ENCODE results near the gene DMRTC2. TPM values are rescaled to one million over a fixed set of nuclear protein-coding genes. Genes with fewer than 3 reads are reported as not detected.

The DMRTC2 gene
- total and polyA plus RNA-seq, 2 of the 13 experiments (the other 11 are each of a cell fraction or from before 2014, with no cell fraction given) = not detected

DNA sequence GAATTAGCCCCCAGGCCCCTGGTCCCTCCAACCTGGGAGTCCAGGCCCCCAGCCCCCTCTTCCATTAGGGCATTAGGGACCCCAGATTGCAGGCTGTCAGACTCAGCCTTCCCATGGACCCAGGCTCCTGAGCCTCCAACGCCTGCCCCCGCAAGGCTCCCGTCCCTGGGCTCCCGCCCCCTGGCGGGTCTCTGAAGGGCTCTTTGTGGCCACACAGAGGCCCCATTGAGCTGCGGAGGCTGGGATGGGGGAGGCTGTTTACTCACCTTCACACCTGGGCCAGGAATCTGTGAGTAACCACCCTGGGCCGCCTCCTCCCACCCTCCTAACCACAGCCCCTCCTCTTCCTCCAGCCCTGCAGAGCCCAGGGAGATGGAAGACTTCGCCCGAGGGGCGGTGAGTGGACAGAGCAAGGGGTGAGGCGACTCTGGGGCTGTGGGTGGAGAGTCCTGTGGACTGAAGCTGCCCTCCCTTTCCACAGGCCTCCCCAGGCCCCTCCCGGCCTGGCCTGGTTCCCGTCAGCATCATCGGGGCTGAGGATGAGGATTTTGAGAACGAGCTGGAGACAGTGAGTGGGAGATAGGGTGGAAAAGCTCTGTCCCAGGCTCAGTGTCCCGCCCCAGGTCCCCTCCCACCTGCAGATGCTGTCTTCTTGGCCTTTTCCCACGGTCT is 43.0 kb downstream of the DMRTC2 start (continued):
- TF ChIP-seq, protein P1, sequence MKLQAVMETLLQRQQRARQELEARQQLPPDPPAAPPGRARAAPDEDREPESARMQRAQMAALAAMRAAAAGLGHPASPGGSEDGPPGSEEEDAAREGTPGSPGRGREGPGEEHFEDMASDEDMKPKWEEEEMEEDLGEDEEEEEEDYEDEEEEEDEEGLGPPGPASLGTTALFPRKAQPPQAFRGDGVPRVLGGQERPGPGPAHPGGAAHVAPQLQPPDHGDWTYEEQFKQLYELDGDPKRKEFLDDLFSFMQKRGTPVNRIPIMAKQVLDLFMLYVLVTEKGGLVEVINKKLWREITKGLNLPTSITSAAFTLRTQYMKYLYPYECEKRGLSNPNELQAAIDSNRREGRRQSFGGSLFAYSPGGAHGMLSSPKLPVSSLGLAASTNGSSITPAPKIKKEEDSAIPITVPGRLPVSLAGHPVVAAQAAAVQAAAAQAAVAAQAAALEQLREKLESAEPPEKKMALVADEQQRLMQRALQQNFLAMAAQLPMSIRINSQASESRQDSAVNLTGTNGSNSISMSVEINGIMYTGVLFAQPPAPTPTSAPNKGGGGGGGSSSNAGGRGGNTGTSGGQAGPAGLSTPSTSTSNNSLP (IDR thresholded peaks at IDR 0.05; ENCODE audit: low read depth, low read length) = no peak
- TF ChIP-seq, protein P2, sequence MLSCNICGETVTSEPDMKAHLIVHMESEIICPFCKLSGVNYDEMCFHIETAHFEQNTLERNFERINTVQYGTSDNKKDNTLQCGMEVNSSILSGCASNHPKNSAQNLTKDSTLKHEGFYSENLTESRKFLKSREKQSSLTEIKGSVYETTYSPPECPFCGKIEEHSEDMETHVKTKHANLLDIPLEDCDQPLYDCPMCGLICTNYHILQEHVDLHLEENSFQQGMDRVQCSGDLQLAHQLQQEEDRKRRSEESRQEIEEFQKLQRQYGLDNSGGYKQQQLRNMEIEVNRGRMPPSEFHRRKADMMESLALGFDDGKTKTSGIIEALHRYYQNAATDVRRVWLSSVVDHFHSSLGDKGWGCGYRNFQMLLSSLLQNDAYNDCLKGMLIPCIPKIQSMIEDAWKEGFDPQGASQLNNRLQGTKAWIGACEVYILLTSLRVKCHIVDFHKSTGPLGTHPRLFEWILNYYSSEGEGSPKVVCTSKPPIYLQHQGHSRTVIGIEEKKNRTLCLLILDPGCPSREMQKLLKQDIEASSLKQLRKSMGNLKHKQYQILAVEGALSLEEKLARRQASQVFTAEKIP (CRISPR knock-in tag; IDR thresholded peaks at IDR 0.05; ENCODE audit: borderline replicate concordance) = no peak
- peak; percentile 66 for TF ChIP-seq SP4 (CRISPR knock-in tag; IDR thresholded peaks at IDR 0.05)
- TF ChIP-seq ATAD3A (CRISPR knock-in tag; IDR thresholded peaks at IDR 0.05) = no peak
- TF ChIP-seq ZNF557 (CRISPR knock-in tag; IDR thresholded peaks at IDR 0.05) = no peak
- peak; percentile 60; the same call in 1 of the 2 replicates for TF ChIP-seq NR2F6 (IDR thresholded peaks at IDR 0.05)
- TF ChIP-seq NR2F6 (CRISPR knock-in tag; IDR thresholded peaks at IDR 0.05) = peak; percentile 62; the same call in 1 of the 2 replicates
- peak; percentile 72 for TF ChIP-seq ZNF614 (CRISPR knock-in tag; IDR thresholded peaks at IDR 0.05; ENCODE audit: borderline replicate concordance)
- TF ChIP-seq, protein P3, sequence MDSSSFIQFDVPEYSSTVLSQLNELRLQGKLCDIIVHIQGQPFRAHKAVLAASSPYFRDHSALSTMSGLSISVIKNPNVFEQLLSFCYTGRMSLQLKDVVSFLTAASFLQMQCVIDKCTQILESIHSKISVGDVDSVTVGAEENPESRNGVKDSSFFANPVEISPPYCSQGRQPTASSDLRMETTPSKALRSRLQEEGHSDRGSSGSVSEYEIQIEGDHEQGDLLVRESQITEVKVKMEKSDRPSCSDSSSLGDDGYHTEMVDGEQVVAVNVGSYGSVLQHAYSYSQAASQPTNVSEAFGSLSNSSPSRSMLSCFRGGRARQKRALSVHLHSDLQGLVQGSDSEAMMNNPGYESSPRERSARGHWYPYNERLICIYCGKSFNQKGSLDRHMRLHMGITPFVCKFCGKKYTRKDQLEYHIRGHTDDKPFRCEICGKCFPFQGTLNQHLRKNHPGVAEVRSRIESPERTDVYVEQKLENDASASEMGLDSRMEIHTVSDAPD (CRISPR knock-in tag; IDR thresholded peaks at IDR 0.05) = 0 out of 2 replicates have a peak, but pooled peaks have one; percentile 47
- no peak for TF ChIP-seq EED (CRISPR knock-in tag; IDR thresholded peaks at IDR 0.05)
- TF ChIP-seq, protein P4, sequence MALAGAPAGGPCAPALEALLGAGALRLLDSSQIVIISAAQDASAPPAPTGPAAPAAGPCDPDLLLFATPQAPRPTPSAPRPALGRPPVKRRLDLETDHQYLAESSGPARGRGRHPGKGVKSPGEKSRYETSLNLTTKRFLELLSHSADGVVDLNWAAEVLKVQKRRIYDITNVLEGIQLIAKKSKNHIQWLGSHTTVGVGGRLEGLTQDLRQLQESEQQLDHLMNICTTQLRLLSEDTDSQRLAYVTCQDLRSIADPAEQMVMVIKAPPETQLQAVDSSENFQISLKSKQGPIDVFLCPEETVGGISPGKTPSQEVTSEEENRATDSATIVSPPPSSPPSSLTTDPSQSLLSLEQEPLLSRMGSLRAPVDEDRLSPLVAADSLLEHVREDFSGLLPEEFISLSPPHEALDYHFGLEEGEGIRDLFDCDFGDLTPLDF (CRISPR knock-in tag; IDR thresholded peaks at IDR 0.05) = no peak
- peak; percentile 67; the same call in 1 of the 2 replicates for TF ChIP-seq ZNF34 (CRISPR knock-in tag; IDR thresholded peaks at IDR 0.05; ENCODE audit: borderline replicate concordance)
- TF ChIP-seq GFI1 (CRISPR knock-in tag; IDR thresholded peaks at IDR 0.05; ENCODE audit: borderline replicate concordance) = peak; percentile 91
- TF ChIP-seq PAWR (CRISPR knock-in tag; IDR thresholded peaks at IDR 0.05; ENCODE audit: borderline replicate concordance) = no peak
- TF ChIP-seq ZFAT (CRISPR knock-in tag; conservative IDR thresholded peaks at IDR 0.05) = no peak
- TF ChIP-seq, protein P5, sequence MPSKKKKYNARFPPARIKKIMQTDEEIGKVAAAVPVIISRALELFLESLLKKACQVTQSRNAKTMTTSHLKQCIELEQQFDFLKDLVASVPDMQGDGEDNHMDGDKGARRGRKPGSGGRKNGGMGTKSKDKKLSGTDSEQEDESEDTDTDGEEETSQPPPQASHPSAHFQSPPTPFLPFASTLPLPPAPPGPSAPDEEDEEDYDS (CRISPR knock-in tag; IDR thresholded peaks at IDR 0.05) = 0 out of 2 replicates have a peak, but pooled peaks have one; percentile 14
- TF ChIP-seq ZNF549 (CRISPR knock-in tag; IDR thresholded peaks at IDR 0.05) = no peak
- TF ChIP-seq ZFP36L2 (CRISPR knock-in tag; IDR thresholded peaks at IDR 0.05) = no peak
- no peak for TF ChIP-seq ZNF569 (CRISPR knock-in tag; IDR thresholded peaks at IDR 0.05; ENCODE audit: borderline replicate concordance)
- peak; percentile 75; the same call in 1 of the 2 replicates for TF ChIP-seq ZNF343 (CRISPR knock-in tag; IDR thresholded peaks at IDR 0.05)
- TF ChIP-seq, protein P6, sequence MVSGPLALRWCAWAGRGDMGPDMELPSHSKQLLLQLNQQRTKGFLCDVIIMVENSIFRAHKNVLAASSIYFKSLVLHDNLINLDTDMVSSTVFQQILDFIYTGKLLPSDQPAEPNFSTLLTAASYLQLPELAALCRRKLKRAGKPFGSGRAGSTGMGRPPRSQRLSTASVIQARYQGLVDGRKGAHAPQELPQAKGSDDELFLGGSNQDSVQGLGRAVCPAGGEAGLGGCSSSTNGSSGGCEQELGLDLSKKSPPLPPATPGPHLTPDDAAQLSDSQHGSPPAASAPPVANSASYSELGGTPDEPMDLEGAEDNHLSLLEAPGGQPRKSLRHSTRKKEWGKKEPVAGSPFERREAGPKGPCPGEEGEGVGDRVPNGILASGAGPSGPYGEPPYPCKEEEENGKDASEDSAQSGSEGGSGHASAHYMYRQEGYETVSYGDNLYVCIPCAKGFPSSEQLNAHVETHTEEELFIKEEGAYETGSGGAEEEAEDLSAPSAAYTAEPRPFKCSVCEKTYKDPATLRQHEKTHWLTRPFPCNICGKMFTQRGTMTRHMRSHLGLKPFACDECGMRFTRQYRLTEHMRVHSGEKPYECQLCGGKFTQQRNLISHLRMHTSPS (CRISPR knock-in tag; IDR thresholded peaks at IDR 0.05; ENCODE audit: low read depth) = no peak
